Large intestine (tissue), 3 donors: ENCODE data around the gene NXPE4. TPM values are rescaled to one million over a fixed set of nuclear protein-coding genes. Genes with fewer than 3 reads are reported as not detected.

Experiments used
- DNase-seq, 2 donors: peaks; one replicate each; pipeline versions ENCODE4 v3.0.0 to v3.0.0-alpha.2; 2013
- H3K27ac ChIP-seq: one replicate; pipeline ENCODE4 v1.5.1; 2013; ENCODE audit warnings: low read length
- H3K27me3 ChIP-seq: 2 replicates; pipeline ENCODE4 v1.6.1; 2013; ENCODE audit warnings: low read length; ENCODE audit not compliant: control insufficient read depth, insufficient read depth
- H3K36me3 ChIP-seq: 2 replicates; pipeline ENCODE4 v1.6.1; 2013; ENCODE audit warnings: low read length; ENCODE audit not compliant: control insufficient read depth, insufficient read depth
- H3K4me1 ChIP-seq: one replicate; pipeline ENCODE4 v1.6.1; 2013; ENCODE audit warnings: low read length; ENCODE audit not compliant: control insufficient read depth, insufficient read depth
- H3K4me3 ChIP-seq: one replicate; pipeline ENCODE4 v1.5.1; 2013; ENCODE audit warnings: low read length
- H3K9me3 ChIP-seq: one replicate; pipeline ENCODE4 v1.6.1; 2013; ENCODE audit warnings: mild to moderate bottlenecking, low read depth, low read length, moderate library complexity; ENCODE audit not compliant: control insufficient read depth
- WGBS: methylation state at CpG from one replicate; pipeline ENCODE4 v1.1.5; 2013; ENCODE audit warnings: low lambda C conversion rate; ENCODE audit not compliant: insufficient coverage; 5-methylcytosine and 5-hydroxymethylcytosine counted together
- polyA plus RNA-seq: library from polyadenylated mRNA; unstranded; fragments of 120-200 nt; gene quantifications from one replicate; pipeline ENCODE4 v1.2.1, GENCODE V29; 2013

Gene NXPE4
- polyA plus RNA-seq, 1 donor: not detected

- Histone ChIP-seq H3K4me3 (no peak overlapping the region), H3K9me3 (no peaks in the 10 kb centered on the region), H3K4me1 (no peaks in the 10 kb centered on the region), H3K36me3 (no peaks in the 10 kb centered on the region), H3K27ac (no peak overlapping the region), H3K27me3 (no peaks in the 10 kb centered on the region)
- no peak for DNase-seq
- WGBS: no CpG with 5 or more reads among the region's 1 CpG
Observed at GRCh38 chr11:114598461-114598860, 2.9 kb upstream of the NXPE4 start.

- no peaks in the 10 kb centered on the region for H3K27me3 ChIP-seq
- no peak overlapping the region for H3K4me3 ChIP-seq
- no CpG with 5 or more reads among the region's 1 CpG for WGBS
- no peaks in the 10 kb centered on the region for H3K9me3 ChIP-seq
- DNase-seq: no peak
- H3K27ac ChIP-seq: no peak overlapping the region
- no peaks in the 10 kb centered on the region for H3K4me1 ChIP-seq
- H3K36me3 ChIP-seq: no peaks in the 10 kb centered on the region
Observed at GRCh38 chr11:114596175-114596919, 761 bp upstream of the NXPE4 start.

GRCh38 chr11:114594703-114595102, 883 bp downstream of the NXPE4 start:
- no peak for DNase-seq
- Histone ChIP-seq H3K36me3 (no peaks in the 10 kb centered on the region), H3K4me3 (no peak overlapping the region)

GRCh38 chr11:114587398-114587953, 8.1 kb downstream of the NXPE4 start:
- WGBS: no CpG with 5 or more reads among the region's 3 CpGs
- H3K36me3 ChIP-seq: no peaks in the 10 kb centered on the region

More at GRCh38 chr11:114594703-114595102, 883 bp downstream of the NXPE4 start:
- no peaks in the 10 kb centered on the region for H3K27me3 ChIP-seq
- H3K27ac ChIP-seq: no peak overlapping the region
- H3K4me1 ChIP-seq: no peaks in the 10 kb centered on the region
- H3K9me3 ChIP-seq: no peaks in the 10 kb centered on the region
- WGBS: no CpG with 5 or more reads among the region's 3 CpGs

GRCh38 chr11:114586797-114587196, 8.8 kb downstream of the NXPE4 start:
- DNase-seq: no peak
- no peaks in the 10 kb centered on the region for H3K4me1 ChIP-seq
- H3K27me3 ChIP-seq: no peaks in the 10 kb centered on the region
- 100% methylated on average over 2 of the region's 5 CpGs for WGBS
- H3K27ac ChIP-seq: no peak overlapping the region
- no peak overlapping the region for H3K4me3 ChIP-seq
- no peaks in the 10 kb centered on the region for H3K36me3 ChIP-seq
- H3K9me3 ChIP-seq: peaks cover 9% of the 10 kb centered on the region

More at GRCh38 chr11:114587398-114587953, 8.1 kb downstream of the NXPE4 start:
- Histone ChIP-seq H3K4me3 (no peak overlapping the region), H3K27me3 (no peaks in the 10 kb centered on the region), H3K9me3 (peaks cover 9% of the 10 kb centered on the region), H3K27ac (no peak overlapping the region), H3K4me1 (no peaks in the 10 kb centered on the region)
- no peak for DNase-seq

GRCh38 chr11:114571712-114572111, 23.9 kb downstream of the NXPE4 start:
- DNase-seq: no peak
- no peak overlapping the region for H3K27ac ChIP-seq
- no CpG with 5 or more reads among the region's 1 CpG for WGBS

GRCh38 chr11:114569801-114570200, 25.8 kb downstream of the NXPE4 start:
- no CpG with 5 or more reads among the region's 3 CpGs for WGBS
- Histone ChIP-seq H3K4me1 (no peaks in the 10 kb centered on the region), H3K4me3 (no peak overlapping the region), H3K27ac (no peak overlapping the region), H3K27me3 (no peaks in the 10 kb centered on the region), H3K36me3 (no peaks in the 10 kb centered on the region), H3K9me3 (no peaks in the 10 kb centered on the region)
- no peak for DNase-seq

More at GRCh38 chr11:114571712-114572111, 23.9 kb downstream of the NXPE4 start:
- Histone ChIP-seq H3K4me3 (no peak overlapping the region), H3K4me1 (no peaks in the 10 kb centered on the region), H3K9me3 (no peaks in the 10 kb centered on the region), H3K36me3 (no peaks in the 10 kb centered on the region), H3K27me3 (no peaks in the 10 kb centered on the region)

GRCh38 chr11:114566276-114566675, 29.3 kb downstream of the NXPE4 start:
- H3K27me3 ChIP-seq: no peaks in the 10 kb centered on the region
- no peak overlapping the region for H3K4me3 ChIP-seq
- no peak overlapping the region for H3K27ac ChIP-seq
- no peaks in the 10 kb centered on the region for H3K36me3 ChIP-seq
- no peaks in the 10 kb centered on the region for H3K4me1 ChIP-seq
- no peaks in the 10 kb centered on the region for H3K9me3 ChIP-seq
- whole genome bisulfite sequencing: 60% methylated on average over 1 of the region's 2 CpGs
- DNase-seq: no peak

GRCh38 chr11:114564831-114565230, 30.8 kb downstream of the NXPE4 start:
- WGBS: 100% methylated on average over 1 of the region's 1 CpG
- H3K4me1 ChIP-seq: no peaks in the 10 kb centered on the region
- no peaks in the 10 kb centered on the region for H3K9me3 ChIP-seq
- no peak for DNase-seq
- H3K27me3 ChIP-seq: no peaks in the 10 kb centered on the region
- H3K36me3 ChIP-seq: no peaks in the 10 kb centered on the region
- H3K27ac ChIP-seq: no peak overlapping the region
- no peak overlapping the region for H3K4me3 ChIP-seq

- 40% methylated on average over 2 of the region's 2 CpGs for WGBS
- no peak overlapping the region for H3K27ac ChIP-seq
- no peaks in the 10 kb centered on the region for H3K9me3 ChIP-seq
- no peaks in the 10 kb centered on the region for H3K27me3 ChIP-seq
- no peak for DNase-seq
- H3K4me1 ChIP-seq: no peaks in the 10 kb centered on the region
- no peak overlapping the region for H3K4me3 ChIP-seq
- H3K36me3 ChIP-seq: no peaks in the 10 kb centered on the region
Observed at GRCh38 chr11:114563077-114563476, 32.5 kb downstream of the NXPE4 start.
